ENCODE measurements around the gene ARHGEF40. TPM values are rescaled to one million over a fixed set of nuclear protein-coding genes. Genes with fewer than 3 reads are reported as not detected.
"Not testable (repeated sequence)": the region's sequence is repeated elsewhere in the genome, so short reads cannot be mapped to it uniquely, and the experiment has no call there.

Gene ARHGEF40
- total and polyA plus RNA-seq, 8 donors: 11.0 to 171 (median 33.1) TPM

DNA sequence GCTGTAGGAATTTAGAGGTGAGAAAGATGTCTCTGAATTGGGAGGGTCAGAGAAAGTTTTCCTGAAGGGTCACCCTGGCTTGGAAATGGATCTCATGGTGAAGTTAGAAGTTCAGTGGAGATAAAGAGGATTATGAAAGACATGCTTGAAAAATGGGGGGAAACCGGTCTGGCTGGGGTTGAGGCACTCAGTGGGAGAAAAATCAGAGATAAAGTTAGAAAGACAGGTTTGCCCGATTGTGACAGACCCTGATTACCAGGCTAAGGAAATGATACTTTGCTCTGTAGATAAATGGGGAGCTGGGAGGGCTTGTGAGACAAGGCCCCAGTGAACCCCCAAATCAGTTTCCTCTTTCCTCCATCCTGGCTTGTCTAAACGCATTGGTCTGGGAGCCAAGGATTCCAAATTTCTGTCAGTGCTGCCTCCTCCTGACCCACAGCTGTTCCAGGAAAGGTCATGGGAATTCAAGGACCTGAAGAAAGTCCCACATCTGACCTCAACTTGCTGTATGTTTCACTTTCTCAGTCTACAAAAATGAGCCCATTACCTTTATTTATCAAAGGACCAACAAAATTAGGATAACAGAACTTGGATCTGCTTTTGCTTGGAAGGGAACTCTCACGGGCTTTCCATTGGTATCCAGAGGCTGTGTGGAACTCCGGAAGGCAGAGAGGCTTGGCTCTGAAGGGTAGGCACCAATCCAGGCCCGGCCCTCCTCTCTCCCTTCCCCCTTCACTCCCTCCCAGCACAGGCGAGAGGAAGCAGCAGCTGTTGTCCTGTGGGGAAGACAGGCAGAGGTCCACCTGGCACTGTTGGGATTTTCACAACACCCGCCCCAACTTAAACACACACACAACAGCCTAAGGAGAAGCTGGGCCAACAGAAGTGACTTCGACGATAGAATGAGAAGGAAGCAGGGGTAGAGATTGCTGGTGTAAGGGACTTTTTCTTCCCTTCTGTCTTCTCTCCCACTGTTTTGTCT is 31.4 kb upstream of the ARHGEF40 start:
- TF ChIP-seq, protein P1, sequence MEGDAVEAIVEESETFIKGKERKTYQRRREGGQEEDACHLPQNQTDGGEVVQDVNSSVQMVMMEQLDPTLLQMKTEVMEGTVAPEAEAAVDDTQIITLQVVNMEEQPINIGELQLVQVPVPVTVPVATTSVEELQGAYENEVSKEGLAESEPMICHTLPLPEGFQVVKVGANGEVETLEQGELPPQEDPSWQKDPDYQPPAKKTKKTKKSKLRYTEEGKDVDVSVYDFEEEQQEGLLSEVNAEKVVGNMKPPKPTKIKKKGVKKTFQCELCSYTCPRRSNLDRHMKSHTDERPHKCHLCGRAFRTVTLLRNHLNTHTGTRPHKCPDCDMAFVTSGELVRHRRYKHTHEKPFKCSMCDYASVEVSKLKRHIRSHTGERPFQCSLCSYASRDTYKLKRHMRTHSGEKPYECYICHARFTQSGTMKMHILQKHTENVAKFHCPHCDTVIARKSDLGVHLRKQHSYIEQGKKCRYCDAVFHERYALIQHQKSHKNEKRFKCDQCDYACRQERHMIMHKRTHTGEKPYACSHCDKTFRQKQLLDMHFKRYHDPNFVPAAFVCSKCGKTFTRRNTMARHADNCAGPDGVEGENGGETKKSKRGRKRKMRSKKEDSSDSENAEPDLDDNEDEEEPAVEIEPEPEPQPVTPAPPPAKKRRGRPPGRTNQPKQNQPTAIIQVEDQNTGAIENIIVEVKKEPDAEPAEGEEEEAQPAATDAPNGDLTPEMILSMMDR (IDR thresholded peaks at IDR 0.05): peak in 1 of 7 experiments; percentile 13
- TF ChIP-seq EP300 (IDR thresholded peaks at IDR 0.05): no peak
- no peak for TF ChIP-seq POLR2A (IDR thresholded peaks at IDR 0.05)
- TF ChIP-seq POLR2AphosphoS5 (IDR thresholded peaks at IDR 0.05): peak; percentile 32 to 62 (median 58)
- Histone ChIP-seq H3K27me3 (no peaks in the 10 kb centered on the region), H3K36me3 (no peaks in the 10 kb centered on the region), H3K9me3 (no peaks in the 10 kb centered on the region), H3K4me1 (peaks cover 20 to 37% (median 32%) of the 10 kb centered on the region in 4 donors), H3K4me3 (no peak overlapping the region), H3K27ac (peak overlapping the region; percentile 37 to 81 (median 66))
- intact Hi-C loops (cut with DNase I; ENCODE audit: low total_unique reads): no loop called here
- WGBS, 5 donors: 12 to 28% (median 17%) methylated on average over 10 of the region's 10 CpGs
- DNase-seq: peak; percentile 80 to 93

DNA sequence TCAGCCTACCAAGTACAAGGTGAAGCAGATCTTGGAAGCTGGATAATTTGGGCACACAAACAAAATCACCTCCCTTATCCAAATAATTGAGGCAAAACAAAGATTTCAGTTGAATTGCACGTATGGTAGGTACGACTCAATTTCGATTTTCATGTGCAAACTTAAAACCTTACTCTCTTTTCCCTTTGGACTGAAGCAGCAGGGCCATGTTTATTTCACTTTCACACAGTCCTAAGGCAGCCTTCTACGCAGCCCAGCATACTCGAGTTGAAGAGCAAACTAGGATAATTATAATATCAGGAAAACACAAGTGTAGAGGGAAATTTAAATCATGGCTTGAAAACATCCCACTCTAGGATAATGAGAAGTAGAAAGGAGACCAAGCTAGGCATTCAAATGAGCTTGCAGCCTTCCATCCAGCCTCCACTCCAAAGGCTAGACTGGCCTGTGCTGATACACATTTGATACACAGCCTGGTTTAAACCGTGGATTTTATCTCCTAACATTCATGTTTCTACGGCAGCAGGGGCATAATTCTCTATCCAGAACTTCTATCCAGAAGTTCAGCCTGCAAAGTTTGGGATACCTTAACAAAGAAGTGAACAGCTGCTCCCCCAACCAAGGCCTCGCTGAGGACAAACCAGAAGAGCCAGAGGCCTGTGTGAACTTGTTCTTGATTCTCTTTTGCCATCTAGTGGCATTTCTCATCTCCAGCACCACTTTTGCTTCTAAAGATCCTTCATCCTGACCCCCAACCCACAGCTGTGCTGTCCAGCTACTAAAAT is 30.3 kb upstream of the ARHGEF40 start:
- H3K27ac ChIP-seq: peak overlapping the region in 4 of 5 donors; percentile 49 to 81 (median 72)
- intact Hi-C loops (cut with DNase I; ENCODE audit: low total_unique reads): no loop called here
- H3K9me3 ChIP-seq: no peaks in the 10 kb centered on the region
- peak; percentile 49 to 91 for DNase-seq
- WGBS, 5 donors: 38 to 51% (median 44%) methylated on average over 8 of the region's 8 CpGs
- no peak overlapping the region for H3K4me3 ChIP-seq
- TF ChIP-seq, protein P1 (IDR thresholded peaks at IDR 0.05): peak in 5 of 7 experiments; percentile 41 to 73 (median 64)
- TF ChIP-seq POLR2AphosphoS5 (IDR thresholded peaks at IDR 0.05) (peak in 1 of 3 donors; percentile 10), EP300 (IDR thresholded peaks at IDR 0.05) (no peak), POLR2A (IDR thresholded peaks at IDR 0.05) (no peak)
- H3K27me3 ChIP-seq: no peaks in the 10 kb centered on the region
- H3K36me3 ChIP-seq: no peaks in the 10 kb centered on the region
- H3K4me1 ChIP-seq: peaks cover 20 to 37% (median 33%) of the 10 kb centered on the region in 4 donors

DNA sequence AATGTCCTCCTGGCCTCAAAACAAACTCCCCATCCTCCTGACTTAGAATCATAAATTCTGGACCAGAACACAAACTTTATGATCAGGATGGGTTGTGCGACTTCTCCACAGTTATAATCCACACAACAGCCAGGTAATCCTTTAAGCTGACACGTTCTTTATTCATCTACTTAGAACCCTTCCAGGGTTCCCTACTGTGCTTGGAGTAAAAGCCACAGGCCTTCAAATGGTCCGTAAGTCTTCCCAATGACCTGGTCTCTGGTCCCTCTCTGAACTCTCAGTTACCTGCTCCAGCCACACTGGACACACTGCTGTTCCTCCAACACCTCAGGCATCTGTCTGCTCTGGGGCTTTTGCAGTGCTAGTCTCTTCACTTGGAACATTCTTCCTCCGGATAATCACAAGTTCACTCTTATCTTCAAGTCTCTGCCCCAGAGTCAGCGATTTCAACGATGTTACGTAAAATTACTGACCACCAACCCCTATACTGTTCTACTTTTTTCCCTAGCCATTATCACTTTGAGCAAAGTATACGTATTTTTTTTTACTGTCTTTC is 29.7 kb upstream of the ARHGEF40 start:
- WGBS, 5 donors: 71 to 77% (median 72%) methylated on average over 8 of the region's 8 CpGs
- no peak for DNase-seq
- no peaks in the 10 kb centered on the region for H3K27me3 ChIP-seq
- no peaks in the 10 kb centered on the region for H3K9me3 ChIP-seq
- no peaks in the 10 kb centered on the region for H3K36me3 ChIP-seq
- TF ChIP-seq POLR2AphosphoS5 (IDR thresholded peaks at IDR 0.05): no peak
- TF ChIP-seq, protein P1 (IDR thresholded peaks at IDR 0.05): peak in 1 of 7 experiments; percentile 2
- H3K27ac ChIP-seq: peak overlapping the region in 1 of 5 donors; percentile 77
- H3K4me3 ChIP-seq: no peak overlapping the region
- intact Hi-C loops (cut with DNase I; ENCODE audit: low total_unique reads): no loop called here
- peaks cover 20 to 37% (median 33%) of the 10 kb centered on the region in 4 donors for H3K4me1 ChIP-seq

DNA sequence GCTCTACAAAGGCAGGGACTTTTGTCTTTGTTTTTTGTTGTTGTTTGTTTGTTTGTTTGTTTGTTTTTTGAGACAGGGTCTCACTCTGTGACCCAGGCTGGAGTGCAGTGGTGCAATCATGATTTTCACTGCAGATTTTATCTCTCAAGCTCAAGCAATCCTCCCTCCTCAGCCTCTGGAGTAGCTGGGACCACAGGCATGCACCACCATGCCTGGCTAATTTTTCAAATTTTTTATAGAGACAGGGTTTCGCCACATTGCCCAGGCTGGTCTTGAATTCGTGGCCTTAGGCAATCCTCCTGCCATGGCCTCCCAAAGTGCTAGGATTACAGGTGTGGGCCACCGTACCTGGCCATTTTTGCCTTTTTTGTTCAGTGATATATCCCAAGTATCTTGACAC is 29.2 kb upstream of the ARHGEF40 start:
- H3K27me3 ChIP-seq; H3K9me3 ChIP-seq; H3K27ac ChIP-seq; H3K4me3 ChIP-seq; intact Hi-C loops (cut with DNase I; ENCODE audit: low total_unique reads); H3K36me3 ChIP-seq; DNase-seq: not testable (repeated sequence)
- peaks cover 20 to 37% (median 33%) of the 10 kb centered on the region in 4 donors for H3K4me1 ChIP-seq
- WGBS, 5 donors: 72 to 82% (median 75%) methylated on average over 3 of the region's 3 CpGs
